Measurements from ENCODE around the gene FOXI3.

FOXI3 gene

GRCh38 chr2:88452565-88452905 is at the start of gene FOXI3:
Gene FOXI3, minus strand, starts transcription at chr2:88452693. Its CDS starts 158 bp downstream, at chr2:88452535.
- Mint-ChIP-seq H3K9me3 (no peaks in the 10 kb centered on the region), H3K27me3 (peaks cover 67% of the 10 kb centered on the region), H3K4me3 (peak within 1 kb of the TSS; percentile 79), H3K4me1 (peaks cover 9% of the 10 kb centered on the region), H3K27ac (no peak within 1 kb of the TSS), H3K36me3 (ENCODE audit: low read depth) (no peaks in the 10 kb centered on the region)
- DNase-seq (no peak), ATAC-seq (peak; percentile 49)

GRCh38 chr2:88500691-88501090 is 48.2 kb upstream of the FOXI3 start:
- Mint-ChIP-seq H3K36me3 (ENCODE audit: low read depth) (no peaks in the 10 kb centered on the region), H3K9me3 (peaks cover 9% of the 10 kb centered on the region), H3K27ac (no peak overlapping the region), H3K27me3 (peaks cover 6% of the 10 kb centered on the region), H3K4me3 (no peak overlapping the region), H3K4me1 (no peaks in the 10 kb centered on the region)
- ATAC-seq: no peak
- DNase-seq: no peak

GRCh38 chr2:88499204-88499603 is 46.7 kb upstream of the FOXI3 start:
- ATAC-seq (no peak), DNase-seq (no peak)
- H3K4me3 Mint-ChIP-seq: no peak overlapping the region
- H3K9me3 Mint-ChIP-seq: peaks cover 9% of the 10 kb centered on the region
- H3K27me3 Mint-ChIP-seq: peaks cover 8% of the 10 kb centered on the region
- no peaks in the 10 kb centered on the region for H3K4me1 Mint-ChIP-seq
- no peak overlapping the region for H3K27ac Mint-ChIP-seq
- H3K36me3 Mint-ChIP-seq (ENCODE audit: low read depth): no peaks in the 10 kb centered on the region

GRCh38 chr2:88493481-88493880 is 41.0 kb upstream of the FOXI3 start:
- peaks cover 6% of the 10 kb centered on the region for H3K27me3 Mint-ChIP-seq
- ATAC-seq: no peak
- H3K27ac Mint-ChIP-seq: no peak overlapping the region

GRCh38 chr2:88492002-88492401 is 39.5 kb upstream of the FOXI3 start:
- Mint-ChIP-seq H3K27me3 (peaks cover 6% of the 10 kb centered on the region), H3K4me1 (no peaks in the 10 kb centered on the region), H3K9me3 (no peaks in the 10 kb centered on the region), H3K27ac (no peak overlapping the region), H3K36me3 (ENCODE audit: low read depth) (no peaks in the 10 kb centered on the region), H3K4me3 (no peak overlapping the region)
- DNase-seq (no peak), ATAC-seq (no peak)

More at GRCh38 chr2:88493481-88493880, 41.0 kb upstream of the FOXI3 start:
- no peaks in the 10 kb centered on the region for H3K4me1 Mint-ChIP-seq
- no peaks in the 10 kb centered on the region for H3K36me3 Mint-ChIP-seq (ENCODE audit: low read depth)
- H3K4me3 Mint-ChIP-seq: no peak overlapping the region
- no peaks in the 10 kb centered on the region for H3K9me3 Mint-ChIP-seq
- DNase-seq: no peak

GRCh38 chr2:88489181-88489580 is 36.7 kb upstream of the FOXI3 start:
- no peaks in the 10 kb centered on the region for H3K36me3 Mint-ChIP-seq (ENCODE audit: low read depth)
- H3K4me3 Mint-ChIP-seq: no peak overlapping the region
- no peak for ATAC-seq

GRCh38 chr2:88483200-88483599 is 30.7 kb upstream of the FOXI3 start:
- no peak overlapping the region for H3K27ac Mint-ChIP-seq
- ATAC-seq: no peak
- H3K4me3 Mint-ChIP-seq: no peak overlapping the region
- no peak for DNase-seq
- H3K9me3 Mint-ChIP-seq: no peaks in the 10 kb centered on the region
- H3K27me3 Mint-ChIP-seq: peaks cover 6% of the 10 kb centered on the region
- no peaks in the 10 kb centered on the region for H3K4me1 Mint-ChIP-seq
- no peaks in the 10 kb centered on the region for H3K36me3 Mint-ChIP-seq (ENCODE audit: low read depth)

More at GRCh38 chr2:88489181-88489580, 36.7 kb upstream of the FOXI3 start:
- no peaks in the 10 kb centered on the region for H3K4me1 Mint-ChIP-seq
- no peak for DNase-seq
- H3K27me3 Mint-ChIP-seq: peaks cover 3% of the 10 kb centered on the region
- H3K9me3 Mint-ChIP-seq: no peaks in the 10 kb centered on the region
- no peak overlapping the region for H3K27ac Mint-ChIP-seq

- Mint-ChIP-seq H3K4me1 (no peaks in the 10 kb centered on the region), H3K9me3 (no peaks in the 10 kb centered on the region), H3K27ac (no peak overlapping the region), H3K27me3 (peaks cover 9% of the 10 kb centered on the region), H3K4me3 (no peak overlapping the region), H3K36me3 (ENCODE audit: low read depth) (no peaks in the 10 kb centered on the region)
- ATAC-seq: no peak
- no peak for DNase-seq
Measured at GRCh38 chr2:88481691-88482336, 29.3 kb upstream of the FOXI3 start.

GRCh38 chr2:88472811-88473210 is 20.3 kb upstream of the FOXI3 start:
- Mint-ChIP-seq H3K27me3 (peaks cover 17% of the 10 kb centered on the region), H3K36me3 (ENCODE audit: low read depth) (no peaks in the 10 kb centered on the region), H3K9me3 (no peaks in the 10 kb centered on the region), H3K27ac (no peak overlapping the region), H3K4me3 (no peak overlapping the region), H3K4me1 (no peaks in the 10 kb centered on the region)
- DNase-seq (no peak), ATAC-seq (no peak)

GRCh38 chr2:88471083-88471942 is 18.8 kb upstream of the FOXI3 start:
- Mint-ChIP-seq H3K27me3 (peaks cover 17% of the 10 kb centered on the region), H3K4me1 (no peaks in the 10 kb centered on the region), H3K36me3 (ENCODE audit: low read depth) (no peaks in the 10 kb centered on the region), H3K9me3 (no peaks in the 10 kb centered on the region), H3K27ac (no peak overlapping the region), H3K4me3 (no peak overlapping the region)
- ATAC-seq (no peak), DNase-seq (no peak)

- ATAC-seq: peak; percentile 20
- Mint-ChIP-seq H3K9me3 (no peaks in the 10 kb centered on the region), H3K27me3 (peaks cover 15% of the 10 kb centered on the region), H3K4me3 (no peak overlapping the region), H3K4me1 (no peaks in the 10 kb centered on the region), H3K36me3 (ENCODE audit: low read depth) (no peaks in the 10 kb centered on the region), H3K27ac (no peak overlapping the region)
- no peak for DNase-seq
Measured at GRCh38 chr2:88469202-88470114, 17.0 kb upstream of the FOXI3 start.

- H3K36me3 Mint-ChIP-seq (ENCODE audit: low read depth): no peaks in the 10 kb centered on the region
- H3K27me3 Mint-ChIP-seq: peaks cover 12% of the 10 kb centered on the region
Measured at GRCh38 chr2:88464153-88464552, 11.7 kb upstream of the FOXI3 start.

GRCh38 chr2:88458633-88459032 is 6.1 kb upstream of the FOXI3 start:
- no peaks in the 10 kb centered on the region for H3K36me3 Mint-ChIP-seq (ENCODE audit: low read depth)
- no peak overlapping the region for H3K27ac Mint-ChIP-seq
- H3K27me3 Mint-ChIP-seq: peaks cover 43% of the 10 kb centered on the region

More at GRCh38 chr2:88464153-88464552, 11.7 kb upstream of the FOXI3 start:
- ATAC-seq (no peak), DNase-seq (no peak)
- no peak overlapping the region for H3K27ac Mint-ChIP-seq
- H3K4me3 Mint-ChIP-seq: no peak overlapping the region
- H3K4me1 Mint-ChIP-seq: no peaks in the 10 kb centered on the region
- H3K9me3 Mint-ChIP-seq: no peaks in the 10 kb centered on the region

GRCh38 chr2:88452980-88453582 is 588 bp upstream of the FOXI3 start:
- Mint-ChIP-seq H3K36me3 (ENCODE audit: low read depth) (no peaks in the 10 kb centered on the region), H3K27ac (no peak overlapping the region), H3K9me3 (no peaks in the 10 kb centered on the region), H3K27me3 (peaks cover 68% of the 10 kb centered on the region), H3K4me1 (peaks cover 9% of the 10 kb centered on the region), H3K4me3 (peak overlapping the region; percentile 79)
- ATAC-seq: no peak
- DNase-seq: peak; percentile 2

More at GRCh38 chr2:88458633-88459032, 6.1 kb upstream of the FOXI3 start:
- DNase-seq (no peak), ATAC-seq (no peak)
- no peaks in the 10 kb centered on the region for H3K9me3 Mint-ChIP-seq
- H3K4me3 Mint-ChIP-seq: no peak overlapping the region
- no peaks in the 10 kb centered on the region for H3K4me1 Mint-ChIP-seq
